Psoas muscle (tissue), 8 donors: Measurements from ENCODE around the gene TENM3. TPM values are rescaled to one million over a fixed set of nuclear protein-coding genes. Genes with fewer than 3 reads are reported as not detected.

Source experiments
- ATAC-seq, 4 donors: fragments of 200-7000 bp; cut with Tn5 transposase; one replicate each; pipeline ENCODE4 v1.9.1; 2020; ENCODE audit warnings: moderate library complexity in 3 of 4, mild to moderate bottlenecking in 2 of 4
- DNase-seq, 2 donors: peaks; one replicate each; pipeline ENCODE4 v3.0.0-alpha.2; 2020
- H3K27ac ChIP-seq: fragments of 200-600 bp; one replicate; pipeline ENCODE4 v1.8.0; 2022
- H3K27me3 ChIP-seq, 3 donors: fragments of 200-600 bp in 1 of 3; one replicate each; pipeline versions ENCODE4 v1.6.1 to v1.8.0; 2013 to 2022; ENCODE audit warnings: low read length in 2 of 3, mild to moderate bottlenecking in 2 of 3, moderate library complexity in 1 of 3; ENCODE audit not compliant: insufficient read depth in 3 of 3
- H3K36me3 ChIP-seq, 2 donors: fragments of 200-600 bp in 1 of 2; one replicate each; pipeline versions ENCODE4 v1.6.1 to v1.8.0; 2013 to 2022; ENCODE audit warnings: low read depth in 1 of 2, mild to moderate bottlenecking in 1 of 2, moderate library complexity in 1 of 2; ENCODE audit not compliant: insufficient read depth in 1 of 2
- H3K4me1 ChIP-seq: fragments of 200-600 bp; one replicate; pipeline ENCODE4 v1.8.0; 2022
- H3K4me3 ChIP-seq: fragments of 200-600 bp; one replicate; pipeline ENCODE4 v1.8.0; 2022; ENCODE audit warnings: mild to moderate bottlenecking
- H3K9me3 ChIP-seq: fragments of 200-600 bp; one replicate; pipeline ENCODE4 v1.8.0; 2022
- WGBS, 3 donors: extraction: QIAGEN DNeasy Blood & Tissue Kit; methylation state at CpG; one replicate each; pipeline versions ENCODE4 v1.1.6 to v1.1.7; 2013; 5-methylcytosine and 5-hydroxymethylcytosine counted together
- intact Hi-C, 2 donors: fragments of 100-400 bp; cut with DNase I; formaldehyde crosslinking; loops; one replicate each; pipeline versions ENCODE4 v1.11.0 to v1.14.2; 2022
- polyA plus RNA-seq, 3 donors: library from polyadenylated mRNA; stranded (reverse); fragments of 200-250 nt; gene quantifications; one replicate each; pipeline ENCODE4 v1.2.3, GENCODE V29; 2013
- total RNA-seq, 4 donors: library from RNA; stranded (reverse); fragmentation: NEBNext Ultra II Directional in 2 of 4; extraction: Animal tissue kit (Norgen Biotek cat#: 25700) in 2 of 4; gene quantifications; one replicate each; pipeline versions ENCODE4 v1.2.1 to v1.2.4, GENCODE V29; 2021 to 2023
- TF ChIP-seq, protein P1 (sequence below): fragments of 200-600 bp; IDR thresholded peaks from one replicate; pipeline ENCODE4 v1.8.0; 2022; ENCODE audit warnings: antibody characterized with exemption
- donor health status: healthy with polysubstance abuse.
- donor health status: DM: no; HTN: no; CAD: no; lungs with moderate emphysema.
- donor health status: Bipolar disorder and iron deficiency.
- donor health status: healthy.
- donor health status: DM: yes; HTN: yes; CAD: no.
- donor health status: DM: no; HTN: no; CAD: no.
- donor health status: DM: no; HTN: no; CAD: no.
- donor health status: DM: yes; HTN: yes; CAD: no.

TENM3 gene
- total and polyA plus RNA-seq, 7 donors, result 0.48 to 11.6 (median 5.3) TPM

DNA sequence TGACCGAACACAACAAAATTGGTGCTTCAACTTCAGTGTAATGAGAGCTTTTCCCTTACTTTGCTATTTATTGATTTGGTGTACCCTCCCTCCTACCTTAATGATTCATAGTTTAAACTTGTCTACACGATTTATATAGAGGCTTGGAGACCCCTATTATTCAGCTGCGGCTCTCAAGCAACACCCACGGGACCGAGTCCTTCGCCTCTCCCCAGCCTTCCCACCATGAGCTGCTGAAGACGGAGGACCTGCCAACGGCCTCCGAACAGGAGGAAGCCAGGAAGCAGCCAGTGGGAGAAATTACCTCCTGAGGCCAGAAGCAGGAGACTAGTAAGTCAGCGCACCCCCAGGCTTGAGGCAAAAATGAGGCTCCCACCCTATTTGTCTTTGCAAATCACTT is 595.3 kb downstream of the TENM3 start:
- Histone ChIP-seq H3K4me3 (no peak overlapping the region), H3K36me3 (no peaks in the 10 kb centered on the region)
- WGBS, 3 donors, result 68 to 72% (median 72%) methylated on average over 10 of the region's 10 CpGs

DNA sequence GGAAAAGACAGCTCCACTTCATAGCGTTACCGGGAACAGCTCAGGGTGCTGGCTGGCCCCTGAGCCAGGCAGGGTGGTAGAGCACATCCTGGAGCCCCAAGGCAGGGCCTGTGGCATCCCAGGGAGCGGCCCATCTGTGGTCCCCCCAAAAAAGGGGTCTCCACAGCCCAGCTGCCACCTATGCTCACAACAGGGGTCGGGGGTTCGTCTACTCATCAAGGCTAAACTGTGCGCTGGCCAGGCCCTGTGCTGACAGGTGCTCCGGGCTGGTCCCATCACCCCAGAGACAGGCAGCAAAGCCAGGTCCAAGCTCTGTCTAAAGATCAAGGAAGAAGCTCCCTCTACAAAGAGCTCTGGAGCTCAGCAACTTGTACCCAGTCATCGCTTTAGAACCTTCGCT is 596.1 kb downstream of the TENM3 start:
- whole genome bisulfite sequencing, 3 donors, result 89 to 96% (median 91%) methylated on average over 9 of the region's 9 CpGs
- H3K36me3 ChIP-seq, result no peaks in the 10 kb centered on the region
- no peak overlapping the region for H3K27ac ChIP-seq
- peaks cover 0 to 24% (median 12%) of the 10 kb centered on the region in 3 donors for H3K27me3 ChIP-seq
- intact Hi-C loops, result no loop called here
- no peak for DNase-seq
- no peak for ATAC-seq
- no peaks in the 10 kb centered on the region for H3K4me1 ChIP-seq
- no peak overlapping the region for H3K4me3 ChIP-seq
- TF ChIP-seq, protein P1, sequence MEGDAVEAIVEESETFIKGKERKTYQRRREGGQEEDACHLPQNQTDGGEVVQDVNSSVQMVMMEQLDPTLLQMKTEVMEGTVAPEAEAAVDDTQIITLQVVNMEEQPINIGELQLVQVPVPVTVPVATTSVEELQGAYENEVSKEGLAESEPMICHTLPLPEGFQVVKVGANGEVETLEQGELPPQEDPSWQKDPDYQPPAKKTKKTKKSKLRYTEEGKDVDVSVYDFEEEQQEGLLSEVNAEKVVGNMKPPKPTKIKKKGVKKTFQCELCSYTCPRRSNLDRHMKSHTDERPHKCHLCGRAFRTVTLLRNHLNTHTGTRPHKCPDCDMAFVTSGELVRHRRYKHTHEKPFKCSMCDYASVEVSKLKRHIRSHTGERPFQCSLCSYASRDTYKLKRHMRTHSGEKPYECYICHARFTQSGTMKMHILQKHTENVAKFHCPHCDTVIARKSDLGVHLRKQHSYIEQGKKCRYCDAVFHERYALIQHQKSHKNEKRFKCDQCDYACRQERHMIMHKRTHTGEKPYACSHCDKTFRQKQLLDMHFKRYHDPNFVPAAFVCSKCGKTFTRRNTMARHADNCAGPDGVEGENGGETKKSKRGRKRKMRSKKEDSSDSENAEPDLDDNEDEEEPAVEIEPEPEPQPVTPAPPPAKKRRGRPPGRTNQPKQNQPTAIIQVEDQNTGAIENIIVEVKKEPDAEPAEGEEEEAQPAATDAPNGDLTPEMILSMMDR, result no peak
- no peaks in the 10 kb centered on the region for H3K9me3 ChIP-seq

More for the DNA sequence above, 595.3 kb downstream of the TENM3 start:
- DNase-seq (no peak), ATAC-seq (no peak)
- peaks cover 0 to 24% (median 12%) of the 10 kb centered on the region in 3 donors for H3K27me3 ChIP-seq
- H3K27ac ChIP-seq, result no peak overlapping the region
- no peaks in the 10 kb centered on the region for H3K9me3 ChIP-seq
- TF ChIP-seq, protein P1, result no peak
- intact Hi-C loops, result no loop called here
- H3K4me1 ChIP-seq, result no peaks in the 10 kb centered on the region

DNA sequence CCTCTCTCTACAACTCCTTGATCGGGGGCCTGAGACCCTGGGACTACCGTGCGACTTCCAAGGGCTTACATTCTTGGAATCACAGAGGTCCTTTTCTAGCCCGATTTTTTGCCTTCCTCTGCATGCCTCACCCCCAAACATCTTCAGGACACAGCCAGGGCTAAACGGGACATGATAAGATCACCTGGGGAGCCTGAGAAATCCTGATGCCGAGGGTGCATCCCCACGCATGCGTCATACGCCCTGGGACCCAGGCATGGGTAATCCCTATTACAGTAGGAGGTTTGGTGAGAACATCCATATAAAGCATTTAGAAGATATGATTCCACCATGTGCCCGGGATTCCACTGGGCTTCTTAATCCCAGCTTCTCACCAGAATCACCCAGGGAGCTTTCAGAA is 596.9 kb downstream of the TENM3 start:
- Histone ChIP-seq H3K4me3 (no peak overlapping the region), H3K27me3 (peaks cover 0 to 18% (median 12%) of the 10 kb centered on the region in 3 donors), H3K9me3 (no peaks in the 10 kb centered on the region), H3K27ac (no peak overlapping the region), H3K4me1 (no peaks in the 10 kb centered on the region), H3K36me3 (no peaks in the 10 kb centered on the region)
- ATAC-seq (no peak), DNase-seq (no peak)
- TF ChIP-seq, protein P1, result no peak
- intact Hi-C loops, result no loop called here
- 87 to 90% (median 87%) methylated on average over 10 of the region's 10 CpGs for WGBS, 3 donors

DNA sequence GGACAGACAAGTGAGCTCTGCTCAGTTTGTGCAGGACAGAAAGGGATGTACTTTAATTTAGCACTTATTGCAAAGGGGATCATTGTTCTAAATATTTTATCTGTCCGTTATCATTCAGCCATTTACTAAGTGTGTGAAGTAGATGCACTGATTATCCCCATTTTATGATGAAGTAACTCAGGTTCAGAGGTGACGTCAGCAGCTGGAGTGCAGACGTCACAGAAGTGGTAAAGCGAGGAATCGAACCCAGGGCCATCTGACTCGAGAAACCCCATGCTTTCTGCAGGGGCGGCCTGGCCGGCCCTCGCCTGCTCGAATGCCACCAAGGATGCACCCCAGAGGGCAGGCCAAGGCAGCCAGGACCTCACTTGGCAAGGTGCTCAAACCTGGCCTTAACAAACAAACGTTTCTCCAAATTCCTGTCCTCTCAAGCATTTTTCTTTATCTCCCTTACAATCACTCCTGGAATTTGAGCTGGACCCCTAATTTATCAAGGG is 599.0 kb downstream of the TENM3 start:
- no peak overlapping the region for H3K27ac ChIP-seq
- intact Hi-C loops, result no loop called here
- ATAC-seq (no peak), DNase-seq (no peak)
- no peaks in the 10 kb centered on the region for H3K9me3 ChIP-seq
- no peaks in the 10 kb centered on the region for H3K4me1 ChIP-seq
- no peak overlapping the region for H3K4me3 ChIP-seq
- 80 to 85% (median 82%) methylated on average over 11 of the region's 11 CpGs for WGBS, 3 donors
- TF ChIP-seq, protein P1, result no peak
- peaks cover 0 to 4% (median under 1%) of the 10 kb centered on the region in 3 donors for H3K27me3 ChIP-seq
- no peaks in the 10 kb centered on the region for H3K36me3 ChIP-seq
